Neuronal stem cell (in vitro differentiated cells): Measurements from ENCODE around the gene RELN.

Experiments
- DNase-seq: peaks from one replicate; pipeline ENCODE4 v3.0.0-alpha.2; 2013; ENCODE audit warnings: low spot score
- H2AFZ ChIP-seq: one replicate; pipeline ENCODE4 v1.6.1; 2013; ENCODE audit warnings: mild to moderate bottlenecking, low read length, inconsistent platforms
- H2AK5ac ChIP-seq: 2 replicates; pipeline ENCODE4 v1.6.1; 2013; ENCODE audit warnings: low read depth, mild to moderate bottlenecking, inconsistent platforms, low read length, moderate library complexity, mixed read lengths
- H2BK120ac ChIP-seq: 2 replicates; pipeline ENCODE4 v1.6.1; 2013; ENCODE audit warnings: low read depth, mild to moderate bottlenecking, inconsistent platforms, low read length, moderate library complexity, mixed read lengths
- H2BK12ac ChIP-seq: one replicate; pipeline ENCODE4 v1.6.1; 2013; ENCODE audit warnings: low read length, inconsistent platforms
- H2BK15ac ChIP-seq: 2 replicates; pipeline ENCODE4 v1.6.1; 2013; ENCODE audit warnings: mild to moderate bottlenecking, low read length, inconsistent platforms, mixed read lengths
- H2BK5ac ChIP-seq: one replicate; pipeline ENCODE4 v1.6.1; 2013; ENCODE audit warnings: inconsistent platforms, mild to moderate bottlenecking, low read length, moderate library complexity
- H3K14ac ChIP-seq: one replicate; pipeline ENCODE4 v1.6.1; 2013; ENCODE audit warnings: low read length, inconsistent platforms
- H3K18ac ChIP-seq: 2 replicates; pipeline ENCODE4 v1.6.1; 2013; ENCODE audit warnings: low read length, inconsistent platforms
- H3K23ac ChIP-seq: 2 replicates; pipeline ENCODE4 v1.6.1; 2013; ENCODE audit warnings: low read depth, mild to moderate bottlenecking, mixed read lengths, low read length, inconsistent platforms; ENCODE audit not compliant: poor library complexity
- H3K27ac ChIP-seq: replicated peaks from 3 replicates; pipeline ENCODE4 v1.5.1; 2013; ENCODE audit warnings: low read length, inconsistent platforms
- H3K27me3 ChIP-seq, 3 experiments: 2 replicates each; pipeline ENCODE4 v1.6.1; 2013; ENCODE audit warnings: low read length in 3 of 3, mild to moderate bottlenecking in 2 of 3, inconsistent platforms in 1 of 3, low read depth in 1 of 3, mixed read lengths in 1 of 3, moderate library complexity in 1 of 3; ENCODE audit not compliant: control insufficient read depth in 3 of 3, insufficient read depth in 3 of 3
- H3K36me3 ChIP-seq, 2 donors: replicated peaks in 1 of 2; 2 replicates each; pipeline ENCODE4 v1.6.1; 2013; ENCODE audit warnings: low read length in 2 of 2; ENCODE audit not compliant: control insufficient read depth in 2 of 2, insufficient read depth in 2 of 2
- H3K4ac ChIP-seq: 2 replicates; pipeline ENCODE4 v1.6.1; 2013; ENCODE audit warnings: inconsistent platforms, mild to moderate bottlenecking, low read length, moderate library complexity
- H3K4me1 ChIP-seq, 2 donors: 1 replicate in 1 of 2; 2 replicates in 1 of 2; pipeline ENCODE4 v1.6.1; 2013; ENCODE audit warnings: low read length in 2 of 2, low read depth in 1 of 2; ENCODE audit not compliant: control insufficient read depth in 2 of 2, insufficient read depth in 1 of 2
- H3K4me2 ChIP-seq: one replicate; pipeline ENCODE4 v1.6.1; 2013; ENCODE audit warnings: mild to moderate bottlenecking, low read length, inconsistent platforms; ENCODE audit not compliant: insufficient read depth, poor library complexity, severe bottlenecking
- H3K4me3 ChIP-seq, 2 donors: 2 replicates each; pipeline ENCODE4 v1.5.1; 2013; ENCODE audit warnings: low read length in 2 of 2, mild to moderate bottlenecking in 2 of 2, inconsistent platforms in 1 of 2, moderate library complexity in 1 of 2
- H3K79me1 ChIP-seq: one replicate; pipeline ENCODE4 v1.6.1; 2013; ENCODE audit warnings: low read depth, mild to moderate bottlenecking, inconsistent platforms, low read length, moderate library complexity
- H3K9ac ChIP-seq: one replicate; pipeline ENCODE4 v1.6.1; 2013; ENCODE audit warnings: mild to moderate bottlenecking, low read depth, low read length, inconsistent platforms; ENCODE audit not compliant: poor library complexity
- H3K9me3 ChIP-seq, 2 donors: replicated peaks in 1 of 2; 2 replicates each; pipeline versions ENCODE3 to v1.6.1; 2013; ENCODE audit warnings: low read length in 2 of 2, mild to moderate bottlenecking in 2 of 2, inconsistent platforms in 1 of 2, low read depth in 1 of 2, mixed read lengths in 1 of 2, moderate library complexity in 1 of 2; ENCODE audit not compliant: control insufficient read depth in 2 of 2, insufficient read depth in 1 of 2
- H4K8ac ChIP-seq: one replicate; pipeline ENCODE4 v1.6.1; 2013; ENCODE audit warnings: low read depth, mild to moderate bottlenecking, inconsistent platforms, low read length, moderate library complexity
- H4K91ac ChIP-seq: one replicate; pipeline ENCODE4 v1.6.1; 2013; ENCODE audit warnings: low read length, low read depth, mild to moderate bottlenecking, inconsistent platforms; ENCODE audit not compliant: poor library complexity
- WGBS, 2 donors: extraction: QIAGEN DNeasy Blood & Tissue Kit; methylation state at CpG; one replicate each; pipeline ENCODE4 v1.1.7; 2013; ENCODE audit warnings: missing lambda C conversion rate in 2 of 2, mixed read lengths in 1 of 2; ENCODE audit not compliant: insufficient read length in 2 of 2, insufficient replicate concordance in 1 of 2; ENCODE audit errors: extremely low coverage in 2 of 2; 5-methylcytosine and 5-hydroxymethylcytosine counted together

Gene RELN

GRCh38 chr7:103894656-103895596 is 94.5 kb downstream of the RELN start:
- H2AFZ ChIP-seq = no peak overlapping the region
- no peak overlapping the region for H3K18ac ChIP-seq
- no peak overlapping the region for H3K9ac ChIP-seq
- no CpG with 5 or more reads among the region's 10 CpGs for whole genome bisulfite sequencing, 2 donors
- H3K27ac ChIP-seq = no peak overlapping the region
- H3K4me2 ChIP-seq = no peak overlapping the region
- H3K4me3 ChIP-seq = no peak overlapping the region
- H2BK15ac ChIP-seq = no peak overlapping the region
- H3K79me1 ChIP-seq = no peaks in the 10 kb centered on the region
- no peak overlapping the region for H2BK5ac ChIP-seq
- no peak overlapping the region for H3K4ac ChIP-seq
- no peak overlapping the region for H4K8ac ChIP-seq
- H3K14ac ChIP-seq = no peak overlapping the region
- no peak overlapping the region for H4K91ac ChIP-seq
- no peak overlapping the region for H2AK5ac ChIP-seq
- H2BK12ac ChIP-seq = no peak overlapping the region
- H3K27me3 ChIP-seq = no peaks in the 10 kb centered on the region
- no peak for DNase-seq
- H2BK120ac ChIP-seq = no peak overlapping the region
- no peaks in the 10 kb centered on the region for H3K4me1 ChIP-seq
- no peaks in the 10 kb centered on the region for H3K9me3 ChIP-seq
- no peaks in the 10 kb centered on the region for H3K36me3 ChIP-seq
- H3K23ac ChIP-seq = no peak overlapping the region

GRCh38 chr7:103893350-103893749 is 96.1 kb downstream of the RELN start:
- no peak overlapping the region for H2AK5ac ChIP-seq
- no peak overlapping the region for H2AFZ ChIP-seq
- no peak overlapping the region for H4K91ac ChIP-seq
- H3K4me3 ChIP-seq = no peak overlapping the region
- no peak overlapping the region for H3K4ac ChIP-seq
- no peaks in the 10 kb centered on the region for H3K36me3 ChIP-seq
- H2BK5ac ChIP-seq = no peak overlapping the region
- H4K8ac ChIP-seq = no peak overlapping the region
- no peak overlapping the region for H2BK120ac ChIP-seq
- no peaks in the 10 kb centered on the region for H3K79me1 ChIP-seq
- H3K23ac ChIP-seq = no peak overlapping the region
- H3K4me1 ChIP-seq = no peaks in the 10 kb centered on the region
- H3K9ac ChIP-seq = no peak overlapping the region
- H3K4me2 ChIP-seq = no peak overlapping the region
- no peak overlapping the region for H3K27ac ChIP-seq
- H3K14ac ChIP-seq = no peak overlapping the region
- H3K27me3 ChIP-seq = no peaks in the 10 kb centered on the region
- H2BK12ac ChIP-seq = no peak overlapping the region
- no peaks in the 10 kb centered on the region for H3K9me3 ChIP-seq
- no peak overlapping the region for H3K18ac ChIP-seq
- DNase-seq = no peak
- H2BK15ac ChIP-seq = no peak overlapping the region
- no CpG with 5 or more reads among the region's 2 CpGs for WGBS, 2 donors

GRCh38 chr7:103889451-103889850 is 100.0 kb downstream of the RELN start:
- Histone ChIP-seq H3K27me3 (no peaks in the 10 kb centered on the region), H2BK5ac (no peak overlapping the region), H2AK5ac (no peak overlapping the region), H4K91ac (no peak overlapping the region), H4K8ac (no peak overlapping the region), H2BK15ac (no peak overlapping the region), H3K79me1 (no peaks in the 10 kb centered on the region), H3K23ac (no peak overlapping the region), H3K14ac (no peak overlapping the region), H3K9ac (no peak overlapping the region), H3K4ac (no peak overlapping the region), H2BK120ac (no peak overlapping the region), H3K4me2 (no peak overlapping the region), H3K4me3 (no peak overlapping the region), H3K18ac (no peak overlapping the region), H2BK12ac (no peak overlapping the region), H3K4me1 (no peaks in the 10 kb centered on the region), H3K36me3 (no peaks in the 10 kb centered on the region), H3K27ac (no peak overlapping the region), H3K9me3 (no peaks in the 10 kb centered on the region), H2AFZ (no peak overlapping the region)
- no CpG with 5 or more reads among the region's 3 CpGs for WGBS, 2 donors
- DNase-seq = no peak

- Histone ChIP-seq H4K8ac (no peak overlapping the region), H2BK120ac (no peak overlapping the region), H3K9me3 (no peaks in the 10 kb centered on the region), H3K27ac (no peak overlapping the region), H3K4me3 (no peak overlapping the region), H3K14ac (no peak overlapping the region), H3K9ac (no peak overlapping the region), H2BK15ac (no peak overlapping the region), H3K23ac (no peak overlapping the region), H2AK5ac (no peak overlapping the region), H3K27me3 (no peaks in the 10 kb centered on the region), H3K4me2 (no peak overlapping the region), H2BK12ac (no peak overlapping the region), H3K4me1 (no peaks in the 10 kb centered on the region), H2AFZ (no peak overlapping the region), H4K91ac (no peak overlapping the region), H3K4ac (no peak overlapping the region), H3K36me3 (no peaks in the 10 kb centered on the region), H3K18ac (peak overlapping the region; percentile 45), H2BK5ac (no peak overlapping the region), H3K79me1 (no peaks in the 10 kb centered on the region)
- no CpG with 5 or more reads among the region's 6 CpGs for WGBS, 2 donors
- DNase-seq = no peak
These were observed 100.8 kb downstream of the RELN start for GRCh38 chr7:103888603-103889153.
